Measurements from ENCODE around the gene TRAPPC10.

- TF ChIP-seq, protein P1, sequence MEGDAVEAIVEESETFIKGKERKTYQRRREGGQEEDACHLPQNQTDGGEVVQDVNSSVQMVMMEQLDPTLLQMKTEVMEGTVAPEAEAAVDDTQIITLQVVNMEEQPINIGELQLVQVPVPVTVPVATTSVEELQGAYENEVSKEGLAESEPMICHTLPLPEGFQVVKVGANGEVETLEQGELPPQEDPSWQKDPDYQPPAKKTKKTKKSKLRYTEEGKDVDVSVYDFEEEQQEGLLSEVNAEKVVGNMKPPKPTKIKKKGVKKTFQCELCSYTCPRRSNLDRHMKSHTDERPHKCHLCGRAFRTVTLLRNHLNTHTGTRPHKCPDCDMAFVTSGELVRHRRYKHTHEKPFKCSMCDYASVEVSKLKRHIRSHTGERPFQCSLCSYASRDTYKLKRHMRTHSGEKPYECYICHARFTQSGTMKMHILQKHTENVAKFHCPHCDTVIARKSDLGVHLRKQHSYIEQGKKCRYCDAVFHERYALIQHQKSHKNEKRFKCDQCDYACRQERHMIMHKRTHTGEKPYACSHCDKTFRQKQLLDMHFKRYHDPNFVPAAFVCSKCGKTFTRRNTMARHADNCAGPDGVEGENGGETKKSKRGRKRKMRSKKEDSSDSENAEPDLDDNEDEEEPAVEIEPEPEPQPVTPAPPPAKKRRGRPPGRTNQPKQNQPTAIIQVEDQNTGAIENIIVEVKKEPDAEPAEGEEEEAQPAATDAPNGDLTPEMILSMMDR (IDR thresholded peaks at IDR 0.05 in 4 of 5, conservative IDR thresholded peaks at IDR 0.05 in 1 of 5), result no peak
- TF ChIP-seq POLR2A (IDR thresholded peaks at IDR 0.05), result no peak
These were observed 59.4 kb downstream of the TRAPPC10 start for GRCh38 chr21:44071359-44072104.
